HG03521 (cell line): ENCODE data around the gene SERPINE2.
"Not testable (repeated sequence)": the region's sequence is repeated elsewhere in the genome, so short reads cannot be mapped to it uniquely, and the experiment has no call there.

Experiments used
- ATAC-seq: cut with Tn5 transposase; IDR thresholded peaks from one replicate; pipeline ENCODE4 v1.9.1; 2021; ENCODE audit warnings: mild to moderate bottlenecking, moderate library complexity; ENCODE audit not compliant: unreplicated experiment

The SERPINE2 gene

DNA sequence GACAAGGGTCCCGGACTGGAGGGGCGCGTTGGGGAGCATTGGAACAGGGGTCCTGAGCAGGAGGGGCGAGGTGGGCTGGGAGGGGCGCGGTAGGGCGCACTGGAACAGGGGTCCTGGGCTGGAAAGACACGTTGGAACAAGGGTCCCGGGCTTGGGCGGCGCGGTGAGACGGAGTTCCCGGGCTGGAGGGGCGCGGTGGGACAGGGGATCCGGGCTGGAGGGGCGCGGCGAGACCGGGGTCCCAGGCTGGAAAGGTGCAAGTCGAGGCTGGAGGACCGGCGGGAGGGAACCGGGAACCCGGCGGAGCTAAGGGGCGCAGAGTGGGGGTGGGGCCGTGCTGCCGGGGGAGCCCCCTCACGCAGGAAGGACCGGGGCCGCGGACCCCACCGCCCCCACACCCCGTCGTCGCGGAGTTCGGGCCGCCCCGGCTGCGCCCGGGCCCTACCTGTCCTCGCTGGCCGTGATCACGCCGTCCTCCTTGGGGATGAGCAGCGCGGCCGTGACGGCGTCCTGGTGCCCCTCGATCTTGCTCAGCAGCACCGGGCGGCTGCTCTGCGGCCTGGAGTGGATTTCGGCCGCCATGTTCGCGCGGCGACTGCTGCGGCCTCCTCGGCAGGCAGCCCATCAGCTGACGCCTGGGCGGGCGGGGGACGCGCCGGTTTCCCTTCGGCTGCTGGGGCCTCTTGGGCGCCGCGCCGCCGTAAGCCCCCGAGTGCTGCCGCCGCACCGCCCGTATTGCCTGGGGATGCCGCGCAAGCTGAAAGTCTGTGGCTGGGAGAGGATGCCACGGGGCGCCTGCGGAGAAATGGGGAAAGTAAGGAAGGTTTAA lies 94.2 kb downstream of the SERPINE2 start, which contains the start of gene WDFY1:
Gene WDFY1 (minus strand): TSS at position 633 of the 829 bp plus-strand sequence. CDS start 51 bp downstream, at position 582.
- ATAC-seq = peak; percentile 82

DNA sequence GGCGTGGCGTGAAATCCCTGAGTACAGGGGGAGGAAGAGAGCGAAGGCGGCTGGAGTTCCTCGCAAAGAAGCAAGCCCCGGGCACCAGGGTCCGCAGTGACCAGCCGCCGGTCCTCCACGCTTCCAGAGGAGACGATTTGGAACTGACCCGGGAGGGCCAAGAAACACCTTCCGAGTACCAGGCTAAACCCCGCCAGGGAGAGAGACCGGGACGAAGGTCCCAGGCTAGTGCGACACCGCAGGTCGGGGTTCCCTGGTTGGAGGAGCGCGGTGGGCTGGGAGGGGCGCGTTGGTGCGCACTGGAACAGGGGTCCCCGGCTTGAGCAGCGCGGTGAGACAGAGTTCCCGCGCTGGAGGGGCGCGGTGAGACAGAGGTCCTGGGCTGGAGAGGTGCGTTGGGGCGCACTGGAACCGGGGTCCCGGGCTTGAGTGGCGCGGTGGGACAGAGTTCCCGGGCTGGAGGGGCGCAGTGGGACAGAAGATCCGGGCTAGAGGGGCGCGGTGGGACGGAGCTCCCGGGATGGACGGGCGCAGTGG lies 94.9 kb downstream of the SERPINE2 start:
- ATAC-seq = no peak

DNA sequence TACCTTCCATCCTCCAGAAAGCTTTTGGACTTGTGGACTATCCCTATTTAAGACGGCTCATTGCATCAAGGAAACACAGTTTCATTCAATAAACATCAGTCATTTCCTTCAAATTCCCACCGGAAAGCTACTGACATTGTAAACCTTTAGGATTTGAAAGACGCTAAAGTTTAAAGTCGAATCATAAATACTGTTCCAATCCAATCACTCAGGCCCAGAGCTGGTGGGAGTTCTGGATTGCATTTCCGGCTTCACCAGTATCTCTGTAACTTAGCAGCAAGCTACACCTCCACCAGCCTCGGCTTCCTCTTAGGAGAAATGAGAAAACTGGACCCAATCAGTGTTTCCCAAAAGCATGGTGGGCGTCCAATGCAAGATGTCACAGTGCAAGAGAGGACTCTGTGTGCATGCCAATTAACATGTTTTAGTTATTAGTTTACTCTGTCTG lies 95.5 kb downstream of the SERPINE2 start:
- ATAC-seq = no peak

DNA sequence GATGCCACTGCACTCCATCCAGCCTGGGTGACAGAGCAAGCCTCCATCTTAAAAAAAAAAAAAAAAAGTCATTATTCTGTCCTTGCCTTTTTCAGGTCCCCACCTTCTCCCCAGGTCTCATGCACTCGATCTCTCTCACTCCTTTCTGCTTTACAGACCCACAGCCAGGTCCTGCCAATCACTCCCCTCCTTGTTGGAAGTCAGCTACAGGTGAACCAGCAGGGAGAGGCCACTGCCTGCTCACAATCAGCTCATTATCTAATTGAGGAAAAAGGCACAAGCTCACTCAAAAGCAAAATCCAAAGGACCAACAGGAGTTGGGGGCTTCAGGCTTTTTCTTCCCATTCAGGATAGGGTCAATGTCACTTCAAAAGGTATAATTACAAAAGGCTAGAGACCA lies 96.0 kb downstream of the SERPINE2 start:
- no peak for ATAC-seq

DNA sequence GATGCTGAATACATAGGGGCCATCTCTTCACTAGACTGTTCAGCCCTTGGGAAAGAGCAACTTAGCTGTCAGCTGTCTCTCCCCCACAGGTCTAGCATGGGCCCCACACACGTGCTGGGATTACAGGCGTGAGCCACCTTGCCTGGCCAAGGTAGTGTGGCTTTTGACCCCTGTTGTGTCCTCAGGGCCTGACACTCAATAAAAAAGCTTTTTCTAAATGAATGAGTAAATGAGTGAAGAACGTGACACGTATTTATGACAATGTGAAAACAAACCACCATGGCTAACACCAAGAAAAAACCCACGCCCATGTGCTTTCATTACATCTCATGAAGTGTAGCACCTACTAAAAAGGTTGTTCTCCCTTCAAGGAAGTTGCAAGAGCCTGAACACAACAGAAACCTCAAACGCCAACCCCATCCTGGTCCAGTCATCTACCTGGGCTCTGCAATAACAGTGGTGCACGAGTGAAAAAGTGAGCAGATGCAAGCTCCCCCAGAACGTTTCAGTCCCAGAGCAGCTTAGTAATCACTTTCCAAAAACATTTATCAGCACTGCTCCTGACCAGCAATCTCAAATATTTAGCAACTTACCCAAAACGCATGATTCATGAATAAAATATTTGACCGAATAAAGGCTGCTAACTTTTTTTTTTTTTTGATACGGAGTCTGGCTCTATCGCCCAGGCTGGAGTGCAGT lies 97.4 kb downstream of the SERPINE2 start:
- ATAC-seq = peak; percentile 36

DNA sequence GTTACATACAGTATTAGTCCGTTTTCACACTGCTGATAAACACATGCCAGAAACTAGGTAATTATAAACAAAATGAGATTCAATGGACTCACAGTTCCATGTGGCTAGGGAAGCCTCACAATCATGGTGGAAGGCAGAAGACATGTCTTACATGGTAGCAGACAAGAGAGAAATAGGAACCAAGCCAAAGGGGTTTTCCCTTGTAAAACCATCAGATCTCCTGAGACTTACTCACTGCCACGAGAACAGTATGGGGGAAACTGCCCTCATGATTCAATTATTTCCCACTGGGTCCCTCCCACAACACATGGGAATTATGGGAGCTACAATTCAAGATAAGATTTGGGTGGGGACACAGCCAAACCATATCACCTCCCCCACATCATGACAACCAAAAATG lies 99.6 kb downstream of the SERPINE2 start:
- ATAC-seq = not testable (repeated sequence)

DNA sequence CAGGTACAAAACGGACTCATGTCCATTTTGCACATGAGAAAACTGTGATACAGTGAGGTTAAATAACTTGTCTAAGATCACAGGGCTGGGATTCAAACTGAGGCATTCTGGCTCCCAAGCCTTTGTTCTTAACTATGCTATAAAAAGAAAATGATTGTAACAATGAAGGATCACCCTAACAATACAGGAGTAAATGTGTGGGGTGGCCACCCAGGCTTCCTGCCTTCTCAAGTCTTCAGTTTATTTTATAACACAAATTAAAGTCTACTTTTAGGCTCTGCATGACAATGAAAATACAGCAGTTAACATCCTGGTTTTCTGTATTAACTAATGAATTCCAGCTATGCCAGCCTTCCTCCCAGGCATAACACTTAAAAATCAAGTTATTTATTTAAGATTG lies 101.6 kb downstream of the SERPINE2 start:
- no peak for ATAC-seq

DNA sequence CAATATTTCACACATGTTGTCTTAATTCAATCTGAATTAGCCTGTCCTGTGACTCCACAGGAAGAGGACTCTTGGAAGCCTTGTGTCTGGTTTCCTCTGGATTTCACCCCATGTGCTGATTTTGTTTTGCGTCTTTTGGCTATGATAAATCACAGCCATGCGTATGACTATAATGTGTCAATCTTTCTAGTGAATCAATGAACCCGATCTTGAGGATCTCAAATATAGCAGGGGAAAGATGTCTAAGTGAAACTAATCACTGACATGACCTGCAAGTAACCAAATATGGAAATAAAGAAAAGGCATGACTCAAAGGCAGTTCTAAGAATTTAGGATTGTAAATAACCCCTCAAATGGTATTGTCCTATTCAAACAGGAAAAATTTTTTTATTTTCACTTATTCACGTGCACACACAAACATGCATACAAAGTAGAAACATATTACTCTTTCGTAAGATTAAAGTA lies 102.2 kb downstream of the SERPINE2 start:
- no peak for ATAC-seq

DNA sequence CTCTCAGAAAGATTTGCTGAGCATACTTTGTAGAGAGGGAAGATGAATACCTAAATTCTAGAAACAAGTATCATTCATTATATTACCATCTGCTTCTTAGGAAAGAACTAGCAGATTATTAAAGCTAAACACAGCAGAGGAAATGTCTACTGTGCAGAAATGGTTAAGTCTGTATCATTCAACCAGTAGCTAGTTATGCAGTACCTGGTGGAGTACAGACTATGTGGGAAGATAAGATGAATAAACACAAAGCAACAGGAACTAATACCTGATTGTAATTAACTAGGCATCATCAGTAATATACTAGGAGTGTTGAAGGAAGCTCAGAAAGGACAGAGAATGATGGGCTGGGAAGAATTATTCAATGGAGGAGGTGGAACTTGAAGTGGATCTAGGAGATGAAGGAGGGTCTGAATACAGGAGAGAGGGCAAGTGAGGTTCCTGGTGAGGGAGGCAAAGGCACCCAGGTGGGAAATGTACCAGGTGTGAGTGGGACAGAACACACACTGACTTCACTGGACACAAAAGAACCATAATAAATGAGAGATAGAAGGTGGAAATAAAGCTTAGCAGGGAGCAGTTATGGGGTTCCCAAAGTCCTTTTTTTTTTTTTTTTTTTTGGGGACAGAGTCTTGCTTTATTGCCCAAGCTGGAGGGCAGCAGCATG lies 103.5 kb downstream of the SERPINE2 start:
- ATAC-seq = no peak

DNA sequence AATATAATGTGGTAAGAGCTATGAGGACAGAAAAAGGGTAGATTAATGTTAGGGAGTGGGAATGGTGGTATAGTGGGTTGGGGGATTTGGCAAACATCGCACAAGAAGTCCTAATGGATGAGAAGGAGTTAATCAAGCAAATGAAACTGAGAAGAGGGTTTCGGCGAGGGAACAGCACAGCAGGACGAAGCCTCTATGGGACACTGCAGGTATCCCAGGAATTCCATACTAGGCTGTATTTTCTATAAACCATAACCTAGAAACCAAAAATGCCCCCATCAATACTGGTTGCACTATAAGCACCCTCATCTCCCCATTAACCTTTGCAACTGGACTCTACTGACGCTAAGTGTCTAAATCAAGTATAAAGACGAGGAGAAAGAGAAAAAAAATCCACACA lies 104.2 kb downstream of the SERPINE2 start:
- ATAC-seq = no peak

DNA sequence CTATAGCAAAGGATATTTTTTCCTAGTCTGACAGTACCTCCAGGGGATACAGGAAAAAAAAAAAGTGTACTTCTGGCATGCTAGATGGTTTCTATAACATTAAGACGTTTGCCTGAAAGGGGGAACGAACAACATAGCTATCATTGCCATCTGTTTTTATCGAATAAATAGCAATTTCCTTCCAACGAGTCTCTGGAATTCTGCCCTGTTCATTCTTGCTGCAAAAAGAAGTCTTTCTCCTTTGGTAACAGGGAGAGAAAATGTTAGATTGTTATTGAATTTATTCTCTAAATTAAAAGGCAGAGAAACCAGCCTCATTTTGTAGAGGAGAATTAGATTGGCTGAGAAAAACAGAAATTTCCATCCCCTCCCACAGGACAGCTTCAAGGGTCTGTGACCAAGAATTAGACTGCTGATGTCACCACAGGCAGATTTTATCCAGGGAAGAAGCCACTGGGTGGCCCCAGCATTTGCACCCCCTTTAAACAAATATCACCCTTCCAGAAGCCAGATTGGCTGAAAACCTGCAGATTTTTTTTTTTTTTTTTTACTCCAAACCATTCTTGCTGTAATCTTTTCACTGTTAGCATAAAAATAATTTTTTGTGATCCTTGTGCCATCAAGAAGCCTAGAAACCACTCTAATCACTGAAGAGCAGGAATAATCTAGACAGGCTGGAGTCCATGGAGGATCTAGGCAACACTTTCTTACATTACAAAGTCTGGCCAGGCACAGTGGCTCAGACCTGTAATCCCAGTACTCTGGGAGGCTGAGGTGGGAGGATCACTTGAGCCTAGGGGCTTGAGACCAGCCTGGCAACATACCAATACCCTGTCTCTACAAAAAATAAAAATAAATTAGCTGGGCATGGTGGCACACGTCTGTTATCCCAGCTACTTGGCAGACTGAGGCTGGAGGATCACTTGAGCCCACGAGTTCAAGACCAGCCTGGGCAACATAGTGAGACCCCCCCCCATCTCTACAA lies 106.0 kb downstream of the SERPINE2 start:
- ATAC-seq = no peak

DNA sequence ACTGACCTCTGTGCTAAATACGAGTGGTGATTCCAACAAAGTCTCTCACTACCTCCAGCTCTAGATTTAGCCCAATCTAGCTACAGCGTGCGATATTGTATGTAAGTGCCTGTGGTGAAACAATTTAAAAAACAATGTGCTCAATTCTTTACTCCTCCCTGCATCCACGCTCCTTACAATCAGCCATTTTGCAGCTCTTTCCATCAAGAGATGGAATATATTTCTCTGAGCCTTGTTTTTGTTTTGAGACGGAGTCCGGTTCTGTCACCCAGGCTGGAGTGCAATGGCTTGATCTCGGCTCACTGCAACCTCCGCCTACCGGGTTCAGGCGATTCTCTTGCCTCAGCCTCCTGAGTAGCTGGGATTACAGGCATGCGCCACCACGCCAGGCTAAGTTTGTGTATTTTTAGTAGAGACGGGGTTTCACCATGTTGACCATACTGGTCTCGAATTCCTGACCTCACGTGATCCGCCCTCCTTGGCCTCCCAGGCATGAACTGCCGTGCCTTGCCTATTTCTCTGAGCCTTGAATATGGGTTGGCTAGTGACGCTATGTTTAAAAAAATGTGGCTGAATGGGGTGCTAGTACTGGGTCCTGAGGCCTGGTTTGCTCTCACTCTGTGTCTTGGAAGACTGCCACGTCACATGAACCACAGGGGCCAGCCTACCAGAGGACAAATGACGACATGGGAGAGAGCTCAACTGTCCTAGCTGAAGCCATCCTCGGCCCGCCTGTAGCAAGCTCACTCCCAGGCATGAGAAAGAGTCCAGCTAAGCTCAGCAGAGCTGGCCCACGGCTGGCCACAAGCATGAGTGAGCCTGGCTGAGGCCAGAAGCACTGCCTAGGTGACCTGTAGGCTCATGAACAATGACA lies 108.7 kb downstream of the SERPINE2 start:
- ATAC-seq = no peak

DNA sequence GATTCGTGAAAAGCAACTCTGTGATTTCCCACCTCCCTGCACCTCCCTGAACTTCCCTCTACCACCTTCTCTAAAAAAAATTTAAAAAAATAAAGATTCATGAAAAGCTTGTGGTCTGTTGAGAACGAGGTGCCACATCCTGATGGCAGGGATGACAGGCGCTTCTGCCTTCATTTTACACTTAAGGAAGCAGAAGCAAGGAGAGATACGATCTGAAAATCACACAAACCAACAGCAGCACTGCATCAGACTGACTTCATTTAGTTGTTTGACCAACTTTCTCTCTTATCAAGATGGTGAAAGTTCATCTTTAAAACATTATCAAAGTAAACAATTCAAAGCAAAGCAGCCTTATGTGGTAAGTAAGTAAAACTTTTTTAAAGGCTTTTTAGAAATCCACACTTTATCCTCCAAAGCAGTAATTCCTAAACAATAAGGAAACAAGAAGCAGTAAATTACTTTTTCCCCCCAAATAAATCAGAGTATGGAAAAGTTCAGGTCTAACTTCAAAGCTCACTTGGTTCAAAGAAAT lies 109.4 kb downstream of the SERPINE2 start:
- ATAC-seq = no peak

DNA sequence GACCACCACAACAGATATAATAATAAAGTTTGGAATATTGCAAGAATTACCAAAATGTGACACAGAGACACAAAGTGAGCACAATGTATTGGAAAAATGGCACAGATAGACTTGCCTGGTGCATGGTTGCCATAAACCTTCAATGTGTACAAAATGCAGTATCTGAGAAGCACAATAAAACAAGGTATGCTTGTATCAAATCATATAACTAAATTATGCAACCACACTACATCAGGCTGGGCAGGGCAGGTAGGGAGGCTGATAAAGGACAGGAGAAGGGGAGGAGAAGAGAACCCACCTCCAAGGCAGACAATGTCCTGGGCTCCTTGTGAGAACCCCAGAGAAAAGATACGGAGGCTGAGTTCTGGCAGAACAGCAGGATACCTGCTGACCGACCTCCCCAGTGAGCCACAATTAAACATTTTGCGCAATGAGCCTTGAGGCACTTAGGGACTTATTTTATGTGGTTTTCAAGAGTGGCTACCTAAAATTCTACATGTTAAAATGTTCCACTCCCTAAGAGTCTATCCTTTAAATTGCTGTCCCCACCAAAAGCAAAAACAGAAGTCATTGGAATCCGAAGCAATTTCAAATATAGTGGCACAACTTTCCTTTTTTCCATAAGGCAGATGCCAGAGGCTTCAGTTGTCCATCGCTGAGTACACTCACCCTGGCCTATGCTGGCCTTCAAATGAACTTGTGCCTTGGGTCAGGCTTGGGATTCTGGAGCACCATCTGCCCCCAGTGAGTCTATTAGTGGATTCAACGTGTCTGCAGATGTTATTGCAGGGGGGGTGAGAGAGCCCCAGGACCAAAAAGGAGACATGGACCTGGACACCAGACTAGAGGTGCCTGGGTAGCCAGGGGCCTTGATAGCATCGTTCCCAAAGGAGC lies 110.7 kb downstream of the SERPINE2 start:
- no peak for ATAC-seq

DNA sequence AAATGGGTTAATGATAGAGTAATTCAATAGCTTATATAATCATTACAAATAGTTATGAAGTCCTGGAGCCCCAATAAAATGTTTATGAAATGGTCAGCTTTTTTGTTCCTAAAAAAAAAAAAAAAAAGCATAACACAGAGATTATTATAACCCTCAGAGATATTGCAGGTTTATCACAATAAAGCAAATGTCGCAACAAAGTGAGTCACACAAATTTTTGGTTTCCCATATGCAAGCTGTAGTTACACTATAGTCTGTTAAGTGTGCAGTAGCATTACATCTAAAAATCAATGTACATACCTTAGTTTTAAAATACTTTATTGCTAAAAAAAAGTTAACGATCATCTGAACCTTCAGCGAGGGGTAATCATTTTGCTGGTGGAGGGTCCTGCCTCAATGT lies 114.0 kb downstream of the SERPINE2 start:
- no peak for ATAC-seq
